ENCODE measurements around the gene SLC19A2.
A peak's percentile ranks its signal among the peaks of the same experiment; 100 is the strongest.
"Not testable (repeated sequence)": the region's sequence is repeated elsewhere in the genome, so short reads cannot be mapped to it uniquely, and the experiment has no call there.

The SLC19A2 gene, protein sequence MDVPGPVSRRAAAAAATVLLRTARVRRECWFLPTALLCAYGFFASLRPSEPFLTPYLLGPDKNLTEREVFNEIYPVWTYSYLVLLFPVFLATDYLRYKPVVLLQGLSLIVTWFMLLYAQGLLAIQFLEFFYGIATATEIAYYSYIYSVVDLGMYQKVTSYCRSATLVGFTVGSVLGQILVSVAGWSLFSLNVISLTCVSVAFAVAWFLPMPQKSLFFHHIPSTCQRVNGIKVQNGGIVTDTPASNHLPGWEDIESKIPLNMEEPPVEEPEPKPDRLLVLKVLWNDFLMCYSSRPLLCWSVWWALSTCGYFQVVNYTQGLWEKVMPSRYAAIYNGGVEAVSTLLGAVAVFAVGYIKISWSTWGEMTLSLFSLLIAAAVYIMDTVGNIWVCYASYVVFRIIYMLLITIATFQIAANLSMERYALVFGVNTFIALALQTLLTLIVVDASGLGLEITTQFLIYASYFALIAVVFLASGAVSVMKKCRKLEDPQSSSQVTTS

DNA sequence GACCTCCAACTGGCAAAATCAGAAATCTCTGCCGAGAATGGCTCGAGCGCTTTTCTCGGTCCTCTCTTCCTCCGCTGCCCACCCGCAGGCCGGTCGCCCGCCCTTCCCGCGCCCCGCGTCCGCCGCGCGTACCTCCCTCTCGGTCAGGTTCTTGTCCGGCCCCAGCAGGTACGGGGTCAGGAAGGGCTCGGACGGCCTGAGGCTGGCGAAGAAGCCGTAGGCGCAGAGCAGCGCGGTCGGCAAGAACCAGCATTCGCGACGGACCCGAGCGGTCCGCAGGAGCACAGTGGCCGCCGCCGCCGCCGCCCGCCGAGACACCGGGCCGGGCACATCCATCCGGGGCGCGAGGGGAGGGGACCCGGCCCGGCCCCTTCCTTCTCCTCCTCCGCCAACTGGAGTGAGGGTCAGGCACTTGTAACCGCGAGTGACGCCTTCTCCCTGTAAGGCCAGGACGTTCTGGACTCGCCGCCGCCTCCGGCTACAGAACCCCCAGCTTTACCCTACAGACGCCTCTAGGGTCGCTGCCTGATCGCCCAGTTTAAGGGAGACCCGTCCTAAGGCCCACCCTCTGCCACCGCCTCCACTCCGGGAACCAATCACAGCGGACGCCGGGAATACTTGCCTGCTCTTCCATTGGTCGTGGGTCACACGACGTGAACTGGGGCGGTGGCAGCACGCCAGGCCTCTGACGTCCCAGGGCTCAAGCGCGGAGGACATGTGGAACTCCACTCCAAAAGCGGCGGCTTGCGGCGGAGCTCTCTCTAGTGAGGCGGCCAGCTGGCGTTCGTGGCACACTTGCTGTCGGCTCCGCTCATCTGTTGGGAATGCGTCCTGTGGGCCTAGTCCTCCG lies at the start of gene SLC19A2:
Gene SLC19A2, minus strand, starts transcription at position 514 of the 850 bp plus-strand sequence. Its CDS starts 178 bp downstream, at position 336.
- DNase-seq: peak; percentile 97

GRCh38 chr1:169534653-169535052 lies 48.9 kb upstream of the SLC19A2 start:
- no peak for DNase-seq

DNA sequence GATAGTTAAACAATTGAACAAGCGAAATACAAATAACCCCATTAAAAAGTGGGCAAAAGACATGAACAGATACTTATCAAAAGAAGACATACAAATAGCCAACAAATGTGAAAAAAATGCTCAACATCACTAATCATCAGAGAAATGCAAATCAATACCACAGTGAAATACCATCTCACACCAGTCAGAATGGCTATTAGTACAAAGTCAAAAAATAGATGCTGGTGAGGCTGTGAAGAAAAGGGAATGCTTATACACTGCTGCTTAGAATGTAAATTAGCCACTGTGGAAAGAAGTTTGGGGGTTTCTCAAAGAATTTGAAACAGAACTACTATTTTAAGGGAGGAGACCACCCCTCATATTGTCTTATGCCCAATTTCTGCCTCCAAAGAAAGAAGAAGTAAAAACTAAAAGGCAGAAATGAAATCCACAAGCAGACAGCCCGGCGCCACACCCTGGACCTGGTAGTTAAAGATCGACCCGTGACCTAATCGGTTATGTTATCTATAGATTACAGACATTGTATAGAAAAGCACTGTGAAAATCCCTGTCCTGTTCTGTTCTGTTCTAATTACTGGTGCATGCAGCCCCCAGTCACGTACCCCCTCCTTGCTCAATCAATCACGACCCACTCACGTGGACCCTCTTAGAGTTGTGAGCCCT lies 47.9 kb upstream of the SLC19A2 start:
- not testable (repeated sequence) for DNase-seq

GRCh38 chr1:169530448-169530847 lies 44.7 kb upstream of the SLC19A2 start:
- DNase-seq: no peak

GRCh38 chr1:169529068-169529642 lies 43.4 kb upstream of the SLC19A2 start:
- no peak for DNase-seq

DNA sequence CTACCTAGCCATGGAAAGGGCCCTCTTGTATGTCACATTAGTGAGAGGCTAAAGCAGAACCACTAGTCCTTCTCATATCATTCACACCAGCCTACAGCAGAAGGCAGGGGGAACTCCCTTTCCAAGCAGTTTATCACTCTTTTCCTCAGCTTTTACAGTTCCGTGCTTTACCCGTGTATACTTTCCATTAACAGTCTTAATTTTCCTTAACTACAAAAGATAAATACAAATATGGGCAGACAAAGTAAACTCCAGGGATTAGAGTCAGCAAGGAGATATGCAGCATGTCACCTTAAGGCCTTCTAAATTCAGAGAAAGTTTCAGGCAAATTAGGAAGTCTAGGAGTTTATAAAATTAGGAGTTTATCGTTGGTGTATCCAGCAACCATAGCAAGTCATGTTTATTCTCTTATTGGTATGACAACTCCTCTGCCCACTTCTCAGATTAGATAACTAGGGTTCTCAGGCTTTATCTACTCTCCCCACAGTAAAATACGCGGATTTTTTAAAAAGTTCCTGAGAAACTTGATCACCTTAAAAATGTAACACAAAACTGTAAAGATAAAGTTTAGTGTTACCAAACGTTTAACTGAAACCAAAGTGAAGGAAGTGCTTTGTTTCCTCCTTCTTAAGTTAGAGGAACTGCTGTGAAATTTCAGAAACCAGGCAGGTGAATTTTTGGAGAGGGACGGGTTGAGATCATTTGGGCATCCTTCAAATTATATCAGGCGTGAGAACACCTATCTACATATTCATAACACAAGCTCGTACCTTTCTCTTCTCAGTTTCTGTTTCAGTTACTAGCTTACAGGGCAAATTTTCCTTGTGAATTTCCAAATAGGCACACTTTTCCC lies 42.7 kb upstream of the SLC19A2 start:
- DNase-seq: no peak

GRCh38 chr1:169527451-169528214 lies 41.9 kb upstream of the SLC19A2 start:
- DNase-seq: no peak

GRCh38 chr1:169527001-169527400 lies 41.3 kb upstream of the SLC19A2 start:
- no peak for DNase-seq

- DNase-seq: no peak
Measured at GRCh38 chr1:169526120-169526832, 40.5 kb upstream of the SLC19A2 start.

- DNase-seq: no peak
Measured at GRCh38 chr1:169525391-169525790, 39.6 kb upstream of the SLC19A2 start.

DNA sequence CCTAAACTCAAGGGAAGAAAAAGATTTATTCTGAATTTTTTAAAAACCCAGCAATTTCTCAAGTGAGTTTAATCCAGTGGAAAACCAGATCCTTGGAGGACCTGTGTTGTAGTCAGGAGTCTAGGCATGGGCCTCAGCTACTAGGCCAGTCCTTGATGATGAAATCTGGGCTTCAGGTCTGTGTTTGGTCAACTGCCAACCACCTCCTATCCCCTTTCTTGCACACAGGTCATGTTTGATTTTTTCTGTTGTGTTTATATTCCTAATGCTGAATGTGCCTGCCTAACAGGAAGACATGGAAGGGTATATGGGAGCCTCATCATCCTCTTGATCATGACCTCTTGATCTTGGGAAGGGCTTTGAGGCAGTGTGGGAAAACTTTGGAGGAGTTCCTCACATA lies 38.2 kb upstream of the SLC19A2 start:
- no peak for DNase-seq

GRCh38 chr1:169521226-169521625 lies 35.5 kb upstream of the SLC19A2 start:
- DNase-seq: no peak

DNA sequence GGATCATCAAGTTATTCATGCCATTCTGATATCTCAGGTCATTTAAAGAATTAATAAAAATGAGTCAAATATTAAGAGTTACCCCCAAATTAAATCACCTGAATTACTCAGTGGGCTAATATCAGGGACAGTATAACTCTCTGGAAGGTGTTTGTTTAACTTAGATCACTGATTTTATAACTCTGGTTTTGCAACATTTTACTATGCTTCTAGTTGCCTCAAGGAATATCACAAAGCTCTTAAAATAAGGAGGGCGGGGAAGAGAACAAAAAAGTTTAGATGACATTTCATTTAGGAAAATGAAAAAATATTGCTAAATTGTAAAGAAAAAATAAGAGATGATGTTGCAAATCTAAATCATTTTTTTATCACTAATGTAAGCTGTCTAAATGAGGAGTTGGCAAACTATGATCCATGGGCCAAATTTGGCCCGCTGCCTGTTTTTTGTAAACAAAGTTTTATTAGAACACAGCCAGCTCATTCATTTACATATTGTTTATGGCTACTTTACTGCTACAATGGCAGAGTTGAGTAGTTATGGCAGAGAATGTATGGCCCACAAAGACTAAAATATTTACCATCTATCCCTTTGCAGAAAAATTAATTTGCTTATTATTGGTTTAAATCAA lies 31.9 kb upstream of the SLC19A2 start:
- no peak for DNase-seq

- DNase-seq: no peak
Measured at GRCh38 chr1:169515641-169516040, 29.9 kb upstream of the SLC19A2 start.

DNA sequence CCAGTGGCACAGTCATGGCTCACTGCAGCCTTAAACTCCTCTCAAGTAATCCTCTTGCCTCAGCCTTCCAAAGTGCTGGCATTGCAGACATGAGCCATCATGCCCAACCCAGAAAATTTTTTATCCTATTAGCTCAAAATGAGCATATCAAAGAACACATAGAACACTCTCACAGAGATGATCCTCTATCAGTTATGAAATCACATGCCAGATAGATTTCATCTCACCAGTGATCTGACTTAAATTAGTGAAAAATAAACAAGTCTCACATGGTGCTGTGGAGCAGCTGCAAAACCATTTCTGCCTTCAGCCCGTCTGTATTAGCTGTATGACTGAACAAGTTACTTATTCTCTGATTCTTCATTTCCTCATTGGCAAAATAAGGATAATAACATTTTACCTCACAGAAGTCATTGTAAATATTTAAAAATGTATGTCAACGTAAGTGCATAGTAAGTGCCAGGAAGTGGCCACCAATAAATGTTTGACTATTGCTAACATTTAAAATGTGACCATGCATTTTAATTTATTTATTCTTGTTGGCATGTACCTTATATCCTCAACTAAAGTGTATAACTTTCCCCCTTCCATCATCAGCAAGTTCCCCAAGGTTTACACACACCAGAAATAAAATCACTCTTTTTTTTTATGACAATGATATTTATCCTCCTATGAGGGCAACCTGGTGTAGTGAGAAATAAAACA lies 29.0 kb upstream of the SLC19A2 start:
- no peak for DNase-seq

DNA sequence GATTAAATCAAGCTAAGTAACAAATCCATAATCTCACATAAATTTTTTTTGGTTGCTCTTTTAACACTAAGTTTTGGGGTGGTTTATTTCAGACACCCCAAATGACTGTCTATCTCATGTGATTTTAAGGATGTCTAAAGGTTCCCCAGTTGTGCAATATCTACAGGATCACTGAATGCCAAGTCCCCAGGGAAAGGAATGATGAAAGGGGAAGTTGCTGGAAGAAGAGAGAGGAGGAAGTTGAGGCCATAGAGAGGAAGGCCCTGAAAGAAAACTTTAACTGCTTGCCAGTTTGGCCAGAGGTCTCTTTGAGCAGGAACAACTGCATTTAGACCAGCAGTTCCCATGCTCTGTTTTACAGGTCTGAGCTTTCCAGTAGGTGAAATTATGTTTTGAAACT lies 27.5 kb upstream of the SLC19A2 start:
- DNase-seq: no peak

GRCh38 chr1:169511316-169512005 lies 25.7 kb upstream of the SLC19A2 start:
- no peak for DNase-seq

- no peak for DNase-seq
Measured at GRCh38 chr1:169510060-169510459, 24.3 kb upstream of the SLC19A2 start.

DNA sequence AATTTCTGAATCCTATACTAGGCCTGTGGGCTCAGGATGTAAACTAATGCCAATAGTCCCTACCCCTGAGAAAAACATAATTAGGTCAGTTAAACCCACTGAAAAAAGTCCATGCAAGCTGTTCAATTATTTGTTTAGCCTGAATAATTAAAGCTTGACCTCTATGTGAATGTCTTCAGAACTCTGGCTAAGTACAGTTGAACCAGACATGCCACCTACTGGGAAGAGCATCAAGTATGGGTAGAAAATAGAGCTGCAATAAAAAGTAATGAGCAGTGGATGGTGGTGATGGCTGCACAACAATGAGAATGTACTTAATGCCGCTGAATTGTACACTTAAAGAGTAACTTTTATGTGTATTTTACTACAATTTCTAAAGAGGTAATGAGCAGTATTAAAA lies 23.6 kb upstream of the SLC19A2 start:
- DNase-seq: no peak

Data from NCI-H1436 (cell line).